Measurements from ENCODE around the gene SLC2A6.

Gene SLC2A6

DNA sequence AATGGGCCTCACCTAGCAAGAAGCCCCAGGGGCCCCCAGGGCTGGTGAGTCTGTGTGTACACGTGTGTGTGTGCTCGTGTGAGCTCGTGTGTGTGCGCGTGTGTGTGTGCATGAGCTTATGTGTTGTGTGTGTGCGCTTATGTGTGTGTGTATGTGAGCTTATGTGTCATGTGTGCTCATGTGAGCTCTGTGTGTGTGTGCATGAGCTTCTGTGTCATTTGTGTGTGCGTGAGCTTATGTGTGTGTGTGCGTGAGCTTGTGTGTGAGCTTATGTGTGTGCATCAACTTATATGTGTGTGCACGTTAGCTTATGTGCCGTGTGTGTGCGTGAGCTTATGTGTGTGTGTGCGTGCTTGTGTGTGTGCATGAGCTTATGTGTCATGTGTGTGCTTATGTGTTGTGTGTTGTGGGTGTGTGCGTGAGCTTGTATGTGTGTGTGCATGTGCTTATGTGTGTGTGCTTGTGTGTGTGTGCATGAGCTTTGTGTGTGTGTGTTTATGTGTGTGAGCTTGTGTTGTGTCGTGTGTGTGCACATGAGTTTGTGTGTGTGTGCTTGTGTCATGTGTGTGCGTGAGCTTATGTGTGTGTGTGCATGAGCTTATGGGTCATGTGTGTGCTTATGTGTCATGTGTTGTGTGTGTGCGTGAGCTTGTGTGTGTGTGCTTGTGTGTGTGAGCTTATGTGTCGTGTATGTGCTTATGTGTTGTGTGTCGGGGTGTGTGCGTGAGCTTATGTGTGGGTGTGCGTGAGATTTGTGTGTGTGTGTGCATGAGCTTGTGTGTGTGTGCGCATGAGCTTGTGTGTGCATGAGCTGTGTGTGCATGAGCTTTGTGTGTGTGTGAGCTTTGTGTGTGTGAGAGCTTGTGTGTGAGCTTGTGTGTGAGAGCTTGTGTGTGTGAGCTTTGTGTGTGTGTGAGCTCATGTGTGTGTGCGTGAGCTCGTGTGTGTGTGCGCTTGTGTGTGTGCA is 16.7 kb upstream of the SLC2A6 start:
- no peak for DNase-seq

DNA sequence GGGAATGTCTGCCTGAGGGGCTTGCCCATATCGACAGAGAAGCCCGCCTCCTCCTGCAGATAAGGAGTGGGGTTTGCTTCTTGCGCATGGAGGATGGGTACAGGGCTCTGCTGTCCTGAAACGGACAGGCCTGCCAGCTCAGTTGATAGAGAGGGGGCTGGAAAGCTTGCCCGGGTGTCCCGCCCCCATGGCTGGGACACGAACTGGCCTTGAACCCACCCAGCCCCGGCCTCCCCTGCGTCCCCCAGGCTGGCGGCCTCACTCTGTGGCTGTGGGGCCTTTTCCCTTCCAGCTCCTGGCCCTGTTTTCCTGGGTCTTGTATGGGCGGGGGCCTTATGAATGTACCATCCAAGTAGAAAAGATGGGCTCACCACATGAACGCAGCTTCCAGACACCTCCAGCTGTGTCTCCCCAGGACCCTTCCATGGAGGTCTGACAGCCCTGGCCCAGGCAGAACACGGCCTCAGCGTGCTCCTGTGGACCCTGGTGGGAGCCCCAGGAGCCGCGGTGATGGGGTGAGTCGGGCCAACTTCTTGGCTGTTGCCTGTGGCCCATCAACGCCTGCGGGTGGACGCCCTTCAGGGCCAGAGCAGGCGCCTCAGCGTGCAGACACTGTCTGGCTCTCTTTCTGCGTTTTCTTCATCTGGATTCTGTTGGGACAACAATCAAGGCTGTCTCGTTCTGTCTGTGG is 15.9 kb upstream of the SLC2A6 start:
- DNase-seq, result no peak

DNA sequence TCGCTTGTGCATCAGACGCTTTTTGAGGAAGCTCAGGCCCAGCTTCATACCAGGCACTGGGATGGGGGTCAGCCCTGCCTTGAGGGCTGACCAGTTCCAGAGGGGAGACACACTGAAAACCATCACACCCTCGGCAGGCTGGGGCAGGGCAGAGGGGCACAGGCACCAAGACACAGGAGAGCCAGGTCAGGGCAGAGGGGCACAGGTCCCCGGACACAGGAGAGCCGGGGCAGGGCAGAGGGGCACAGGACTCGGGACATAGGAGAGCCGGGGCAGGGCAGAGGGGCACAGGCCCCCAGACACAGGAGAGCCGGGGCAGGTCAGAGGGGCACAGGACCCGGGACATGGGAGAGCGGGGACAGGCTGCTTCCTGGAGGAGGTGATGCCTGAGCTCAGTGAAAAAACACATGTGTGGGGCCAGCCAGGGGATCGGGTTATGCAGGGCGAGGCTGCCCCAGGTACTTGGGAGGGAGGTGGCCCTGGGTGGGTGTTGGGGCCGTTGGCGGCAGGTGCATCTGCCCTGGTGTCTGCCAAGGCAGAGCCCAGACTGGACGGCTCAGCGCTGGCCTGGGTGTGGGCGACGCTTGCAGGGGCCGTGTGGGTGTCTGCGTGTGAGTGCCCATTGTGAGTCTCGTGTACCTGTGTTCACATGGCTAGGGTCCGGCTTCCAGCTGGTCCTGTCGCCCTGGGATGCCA is 15.1 kb upstream of the SLC2A6 start:
- no peak for DNase-seq

DNA sequence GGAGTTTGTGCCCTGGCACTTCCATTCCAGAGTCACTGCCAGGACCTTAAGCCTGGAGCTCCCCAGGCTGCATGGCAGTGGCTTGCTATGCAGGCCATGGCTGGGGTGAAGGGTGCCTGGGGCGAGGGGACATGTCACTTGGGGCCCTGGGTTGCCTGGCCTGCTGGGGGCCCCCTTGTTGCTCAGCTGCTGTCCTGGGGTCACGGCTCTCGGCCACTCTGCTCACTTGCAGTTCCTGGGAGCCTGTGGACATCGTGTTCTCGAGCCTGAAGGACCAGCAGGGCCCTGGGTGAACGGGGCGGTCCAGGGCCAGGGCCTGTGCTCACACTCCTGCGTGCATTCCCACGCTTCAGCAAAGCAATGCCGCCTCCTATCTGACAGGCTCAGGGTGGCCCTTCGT is 14.5 kb upstream of the SLC2A6 start:
- DNase-seq, result no peak

DNA sequence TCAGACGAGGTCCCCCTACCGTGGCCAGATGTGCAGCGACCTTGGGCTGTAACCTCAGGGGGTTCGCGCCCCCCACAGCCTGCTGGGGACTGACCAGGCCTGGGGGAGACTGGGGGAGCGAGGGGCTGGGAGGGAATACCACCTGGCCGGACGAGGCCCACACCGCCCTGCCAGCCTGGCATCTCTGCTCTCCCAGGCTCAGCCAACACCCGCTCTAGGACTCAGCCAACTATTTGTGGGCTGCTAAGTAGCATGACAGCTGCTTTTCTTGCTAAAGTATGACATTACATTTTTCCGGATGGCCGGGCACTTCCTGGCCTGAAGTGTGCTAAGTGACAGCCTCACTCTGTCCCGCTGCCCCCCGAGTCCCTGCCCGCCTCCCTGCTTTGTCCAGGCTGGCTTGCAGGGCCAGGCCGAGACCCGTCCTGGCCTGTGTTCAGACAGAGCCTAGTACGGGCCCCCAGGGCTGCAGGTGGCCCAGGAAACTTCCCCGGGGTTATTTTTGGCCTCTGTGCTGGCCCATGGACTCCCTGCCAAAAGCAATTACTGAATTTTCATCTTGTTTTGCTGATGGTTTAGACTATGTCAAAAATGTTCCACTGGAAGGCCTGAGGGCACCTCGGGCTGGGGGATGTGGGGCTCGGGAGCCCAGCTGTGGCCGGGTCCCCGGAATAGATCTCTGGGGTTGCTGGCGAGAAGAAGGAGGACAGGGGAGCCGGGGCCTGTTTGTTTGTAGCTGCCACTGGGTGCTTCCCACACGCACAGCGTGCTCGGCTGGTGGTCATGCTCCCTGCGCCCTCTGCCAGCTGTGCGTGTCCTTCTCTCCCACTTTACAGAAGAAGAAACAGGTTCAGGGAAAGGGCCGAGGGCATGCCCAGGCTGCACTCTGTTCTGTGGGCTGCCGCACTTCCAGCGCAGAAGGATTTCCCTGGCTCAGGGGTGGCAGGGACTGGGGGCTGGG is 13.4 kb upstream of the SLC2A6 start:
- DNase-seq, result peak; percentile 75

DNA sequence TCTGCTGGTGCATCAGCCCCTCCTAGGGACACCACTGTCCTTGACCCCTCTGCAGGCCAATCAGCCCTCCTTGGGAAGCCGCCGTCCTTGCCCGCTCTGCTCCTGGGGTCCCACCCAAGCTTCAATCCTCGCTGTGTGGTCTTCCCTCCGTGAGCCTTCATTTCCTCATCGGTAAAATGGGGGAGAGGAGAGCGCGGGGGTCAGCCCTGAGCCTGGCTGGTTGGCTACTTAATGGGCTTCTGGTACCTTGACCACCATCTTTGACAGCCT is 12.7 kb upstream of the SLC2A6 start:
- DNase-seq, result no peak

DNA sequence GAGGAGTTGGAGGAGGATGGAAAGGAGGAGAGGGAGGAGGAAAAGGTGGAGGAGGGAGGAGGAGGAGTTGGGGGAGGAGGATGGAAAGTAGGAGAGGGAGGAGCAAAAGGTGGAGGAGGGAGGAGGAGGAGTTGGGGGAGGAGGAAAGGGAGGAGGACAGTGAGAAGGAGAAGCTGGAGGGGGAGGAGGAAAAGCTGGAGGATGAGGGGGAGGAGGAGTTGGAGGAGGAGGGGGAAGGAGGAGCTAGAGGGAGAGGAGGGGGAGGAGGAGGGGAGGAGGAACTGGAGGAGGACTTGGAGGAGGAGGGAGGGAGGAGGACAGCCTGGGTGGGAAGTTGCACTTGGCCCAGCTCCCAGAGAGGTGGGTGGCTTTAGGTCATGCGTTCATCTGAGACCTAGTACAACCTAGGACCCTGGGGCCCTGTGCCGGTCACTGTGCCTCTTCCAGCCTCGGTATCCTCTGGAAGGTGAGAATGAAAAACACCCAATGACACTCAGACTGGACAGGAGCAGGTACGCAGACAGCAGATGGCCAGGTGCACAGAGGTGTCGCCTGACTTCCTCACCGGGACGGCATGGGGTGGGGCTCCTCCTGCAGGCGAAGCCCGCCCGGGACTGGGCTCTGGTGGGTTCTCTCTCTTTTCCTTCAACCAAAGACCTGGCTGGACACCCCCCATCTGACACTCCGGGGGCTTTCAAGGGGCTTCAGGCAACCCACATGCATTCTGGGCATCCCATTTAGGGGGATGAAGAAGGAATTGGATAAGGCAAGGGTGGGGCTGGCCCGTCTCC is 12.2 kb upstream of the SLC2A6 start:
- DNase-seq, result no peak

DNA sequence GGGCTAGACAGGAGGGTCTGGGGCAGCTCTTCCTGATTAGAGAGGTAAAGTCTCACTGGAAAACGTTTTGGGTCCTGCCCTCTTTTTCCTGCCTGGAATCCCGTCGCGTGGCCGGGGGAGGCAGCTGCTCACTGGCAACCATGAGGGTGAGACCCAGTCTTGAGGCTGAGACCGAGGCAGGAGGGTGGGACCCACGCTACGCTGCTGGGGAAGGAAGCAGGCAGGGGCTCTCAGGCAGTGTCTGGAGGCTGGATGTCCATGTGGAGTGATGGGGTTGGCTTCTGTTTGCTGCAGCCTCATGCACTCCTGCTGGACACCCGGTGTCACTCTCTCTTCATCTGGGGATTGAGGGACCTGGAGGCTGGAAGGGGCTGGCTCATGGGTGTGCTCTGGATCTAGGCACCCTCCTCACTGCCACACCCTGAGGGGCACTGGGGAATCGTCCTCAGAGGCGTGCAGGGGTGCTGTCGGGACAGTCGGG is 11.3 kb upstream of the SLC2A6 start:
- DNase-seq, result no peak

DNA sequence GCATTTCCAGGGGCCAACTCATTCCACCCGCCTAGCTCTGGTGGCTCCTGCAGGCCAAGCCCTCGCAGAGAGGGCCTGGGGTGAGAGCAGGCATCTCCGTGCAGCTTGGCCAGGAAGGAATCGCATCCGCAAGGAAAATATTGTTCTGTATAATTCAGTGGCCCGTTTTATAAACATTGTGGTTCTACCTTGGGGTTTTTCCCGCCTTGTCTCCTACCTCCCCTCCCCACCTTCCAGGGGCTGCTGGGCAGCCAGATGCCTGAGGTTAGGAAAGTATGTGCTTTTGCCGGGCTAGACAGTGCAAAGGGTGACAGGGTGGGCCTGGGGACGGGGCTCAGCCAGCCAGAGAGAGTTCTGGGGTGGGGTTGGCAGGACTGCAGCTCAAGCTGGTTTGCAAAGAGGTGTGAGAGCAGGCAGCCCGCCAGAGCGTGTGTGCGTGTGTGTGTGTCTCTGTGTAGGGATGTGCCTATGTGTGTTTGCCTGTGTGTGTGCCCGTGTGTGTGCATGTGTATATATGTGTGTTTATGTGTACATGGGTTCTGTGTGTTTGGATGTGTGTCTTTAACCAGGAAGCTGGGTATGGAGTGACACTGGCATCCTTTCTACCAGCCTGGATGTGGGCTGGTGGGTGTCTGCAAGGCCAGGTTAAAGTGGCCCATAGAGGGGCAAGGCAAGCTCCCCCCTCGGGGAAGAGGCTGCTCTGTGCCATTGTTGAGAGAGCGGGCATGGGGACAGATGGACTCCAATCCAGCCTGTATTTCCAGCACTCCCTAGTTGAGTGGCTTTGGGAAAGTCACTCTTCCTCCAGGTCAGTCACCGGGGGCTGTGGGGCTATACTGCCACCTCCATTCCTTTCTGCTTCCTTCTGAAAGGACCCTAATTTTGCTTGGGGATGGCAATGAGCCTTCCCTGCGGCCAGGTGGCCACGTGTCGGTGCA is 10.6 kb upstream of the SLC2A6 start:
- no peak for DNase-seq

DNA sequence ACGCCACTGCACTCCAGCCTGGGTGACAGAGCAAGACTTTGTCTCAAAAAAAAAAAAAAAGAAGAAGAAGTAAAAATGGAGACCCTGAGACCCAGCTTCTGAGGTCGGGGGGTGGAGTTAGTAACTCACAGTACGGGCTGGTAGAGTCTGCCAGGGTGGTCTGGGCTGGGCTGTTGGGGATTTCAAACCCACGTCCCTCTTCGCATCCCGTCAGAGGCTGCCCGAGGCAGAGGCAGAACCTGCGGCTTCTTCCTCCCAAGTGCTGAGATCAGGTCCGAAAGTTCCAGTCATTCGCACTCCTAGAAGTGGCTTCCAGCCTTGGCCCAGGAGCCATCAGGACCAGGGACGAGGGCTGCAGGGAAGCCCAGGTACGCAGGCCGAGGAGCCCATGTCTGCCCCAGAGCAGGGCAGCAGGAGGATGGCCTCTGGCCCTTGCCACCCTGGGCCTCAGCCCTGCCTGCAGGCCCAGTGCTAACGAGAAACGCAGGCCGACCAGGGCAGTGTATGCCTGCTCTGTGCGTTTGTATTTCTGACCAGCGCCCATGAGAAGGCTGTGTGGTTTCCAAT is 9.9 kb upstream of the SLC2A6 start:
- DNase-seq, result no peak

DNA sequence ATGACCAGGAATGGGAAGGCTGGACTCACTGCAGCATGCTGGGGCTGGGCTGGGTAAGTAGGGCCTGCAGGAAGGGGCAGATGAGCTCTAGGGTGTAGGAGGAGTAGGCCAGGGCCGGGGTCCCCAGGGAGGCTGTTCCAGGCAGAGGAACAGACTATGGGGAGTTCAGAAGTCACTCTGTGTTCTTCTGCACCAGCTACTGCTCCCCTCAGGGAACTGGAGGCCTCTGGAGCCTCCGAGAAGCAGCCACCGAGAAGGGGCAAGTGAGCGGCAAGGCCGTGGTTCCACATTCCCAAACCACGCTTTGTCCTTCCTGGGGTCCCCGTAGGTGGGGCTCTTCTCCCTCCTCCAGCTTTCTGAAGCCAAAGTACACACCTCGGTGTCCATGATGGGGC is 8.4 kb upstream of the SLC2A6 start:
- DNase-seq, result no peak

DNA sequence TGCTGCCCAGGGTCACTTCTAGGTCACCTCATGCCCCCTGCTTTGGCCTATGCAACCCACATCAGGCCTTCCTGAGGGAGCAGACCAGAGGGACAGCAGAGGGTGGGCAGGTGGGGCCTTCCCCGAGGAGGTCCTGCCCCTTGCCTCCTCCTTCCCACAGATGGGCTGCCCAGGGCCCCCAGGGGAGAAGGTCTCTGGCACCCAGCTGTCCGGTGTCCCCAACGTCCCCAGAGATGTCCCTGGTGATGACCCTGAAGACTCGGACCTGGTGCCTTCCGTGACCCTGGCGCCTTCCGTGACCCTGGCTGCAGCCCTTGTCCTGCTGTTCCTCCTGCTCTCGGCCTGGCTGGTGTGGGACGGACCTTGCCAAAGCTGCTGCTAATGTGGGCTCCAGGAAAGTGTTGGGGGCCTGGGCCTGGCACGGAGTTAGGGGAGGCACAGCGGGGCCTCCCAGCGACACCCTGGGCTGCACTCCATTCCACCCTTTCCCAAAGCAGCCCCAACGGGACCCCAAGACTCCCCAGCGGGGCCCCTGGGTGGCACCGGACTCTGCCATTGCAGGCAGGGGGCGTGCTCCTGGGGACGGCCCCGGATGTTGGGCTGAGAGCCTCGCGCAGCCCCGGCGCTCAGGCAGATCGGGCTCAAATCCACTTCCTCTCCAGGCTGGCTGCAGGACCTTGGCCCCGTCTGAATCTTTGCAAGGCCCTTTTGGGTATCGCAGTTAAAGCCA is 6.8 kb upstream of the SLC2A6 start:
- DNase-seq, result no peak

DNA sequence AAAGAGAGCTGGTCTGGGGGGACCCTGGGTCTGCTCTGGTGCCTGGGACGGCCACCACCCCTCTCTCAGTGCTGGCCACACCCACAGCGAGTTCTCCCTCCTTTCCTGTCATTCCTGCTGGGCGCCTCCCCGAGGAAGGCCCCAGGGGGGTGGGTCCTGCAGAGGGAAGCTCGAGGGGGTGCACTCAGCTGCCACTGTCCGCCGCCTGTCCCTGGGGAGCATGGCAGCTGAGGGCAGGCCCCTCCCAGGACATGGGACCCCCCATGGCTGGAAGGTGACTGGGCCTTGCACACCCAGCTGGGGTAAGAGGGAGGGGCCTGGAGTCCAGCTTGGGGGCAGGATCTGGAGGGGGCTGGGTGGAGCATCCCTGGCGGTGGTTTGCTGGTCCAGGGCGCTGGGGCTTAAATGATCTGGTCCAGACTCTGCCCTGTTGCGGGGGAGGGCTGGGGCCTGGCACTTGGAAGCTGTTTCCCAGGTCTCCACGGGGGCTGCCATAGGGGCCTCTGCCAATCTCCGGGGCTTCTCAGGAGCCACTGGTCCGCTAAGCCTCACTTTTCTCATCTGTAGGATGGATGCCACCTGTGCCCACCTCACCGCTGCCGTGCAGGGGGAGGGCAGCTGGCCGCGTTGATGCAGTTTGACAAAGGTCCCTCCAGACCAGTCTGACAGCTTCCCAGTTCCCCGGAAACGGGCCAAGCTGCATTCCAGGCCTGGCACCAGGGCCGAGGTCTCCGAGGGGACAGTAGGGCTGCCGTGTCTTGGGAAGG is 6.0 kb upstream of the SLC2A6 start:
- no peak for DNase-seq

DNA sequence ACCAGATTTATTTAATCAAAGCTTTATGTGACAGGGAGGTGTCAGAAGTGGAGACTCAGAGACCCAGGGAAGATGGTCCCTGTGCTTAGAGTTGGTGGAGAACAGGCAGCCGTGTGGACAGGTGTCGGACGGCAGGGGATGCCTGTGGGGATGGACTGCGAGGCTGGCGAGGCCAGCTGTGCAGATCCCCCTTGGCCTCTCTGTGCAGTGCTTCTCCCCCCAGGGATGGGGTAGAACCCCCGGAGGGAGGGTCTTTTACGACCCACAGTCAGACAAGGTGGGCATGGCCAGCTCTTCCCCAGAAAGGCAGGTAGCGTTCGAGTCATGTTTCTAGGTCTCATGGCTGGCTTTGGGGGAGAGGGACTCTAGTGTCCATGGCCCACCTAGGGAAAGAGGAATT is 4.7 kb upstream of the SLC2A6 start:
- no peak for DNase-seq

DNA sequence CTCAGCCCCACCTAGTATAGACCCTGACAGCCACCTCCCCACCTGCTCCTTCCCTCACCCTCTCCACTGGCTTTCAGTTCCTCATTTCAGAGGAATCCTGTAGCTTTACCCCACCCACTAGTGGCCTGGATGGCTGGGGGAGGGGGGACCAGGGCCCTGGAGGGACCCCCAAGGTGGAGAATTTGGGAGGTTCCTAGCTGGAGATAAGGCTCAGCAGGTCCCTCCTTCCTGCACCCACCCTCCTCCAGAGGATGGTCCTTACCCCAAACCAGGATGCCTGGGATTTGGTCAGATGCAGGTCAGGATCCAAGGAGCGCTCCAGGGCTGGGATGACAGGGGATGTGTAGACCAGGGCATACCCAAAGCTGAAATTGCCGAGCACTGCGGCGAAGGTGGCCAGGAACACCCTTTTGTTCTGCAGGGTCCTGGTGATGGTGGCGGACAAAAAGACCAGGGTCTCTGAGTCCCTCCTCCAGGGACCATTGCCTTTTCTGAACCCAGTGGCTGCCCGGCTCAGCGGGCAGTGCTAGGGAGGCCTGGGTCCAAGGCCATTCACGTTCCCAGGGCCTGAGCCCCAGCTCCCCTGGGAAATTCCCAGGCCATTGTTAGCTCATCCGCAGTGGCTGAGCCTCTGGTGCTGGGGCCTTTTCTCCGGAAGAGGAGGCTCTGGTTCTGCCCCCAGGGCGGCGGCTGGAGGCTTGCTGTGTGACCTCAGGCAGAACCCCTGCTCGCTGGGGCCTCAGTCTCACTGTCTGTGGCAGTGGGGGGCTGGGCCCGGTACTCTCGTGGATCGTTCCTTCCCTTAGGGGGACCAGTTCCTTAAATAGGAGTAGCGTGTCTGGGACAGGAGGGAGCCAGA is 678 bp downstream of the SLC2A6 start:
- DNase-seq, result peak; percentile 53

DNA sequence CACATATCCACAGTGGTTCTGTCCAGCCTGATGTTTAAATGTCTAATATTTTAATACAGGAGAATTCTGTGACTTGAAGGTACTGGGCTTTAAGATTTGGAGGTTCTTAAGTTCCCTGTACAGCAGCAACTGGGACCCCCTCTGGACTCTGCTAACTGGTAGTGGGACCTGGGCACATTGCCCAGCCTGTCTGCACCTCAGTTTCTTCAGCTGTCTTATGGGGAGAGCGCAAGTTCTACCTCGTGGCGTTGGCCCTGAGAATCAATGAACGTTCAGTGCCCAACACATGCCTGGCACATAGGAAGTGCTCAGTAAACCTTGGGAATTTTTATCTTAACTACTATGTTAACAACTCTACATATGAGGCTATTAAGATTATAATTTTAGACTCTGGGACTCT is 1.4 kb downstream of the SLC2A6 start:
- DNase-seq, result no peak

DNA sequence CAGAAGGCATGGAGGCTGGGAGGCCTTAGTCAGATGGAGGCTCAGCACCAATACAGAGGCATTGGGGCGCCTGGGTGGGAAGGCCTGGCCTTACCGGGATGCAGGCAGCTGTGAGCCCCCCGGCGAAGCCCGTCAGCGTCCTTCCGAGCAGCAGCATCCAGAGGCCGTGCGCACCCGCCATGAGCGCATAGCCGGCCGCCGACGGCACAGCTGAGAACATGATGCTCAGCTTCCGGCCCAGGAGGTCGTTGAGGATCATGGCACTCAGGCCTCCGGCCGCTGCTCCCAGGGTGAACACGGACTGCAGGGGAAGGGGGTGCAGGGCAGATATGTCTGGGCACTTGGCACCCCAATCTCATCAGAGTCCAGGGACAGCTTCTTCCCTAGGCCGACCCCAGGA is 2.0 kb downstream of the SLC2A6 start:
- DNase-seq, result no peak

All from retina (tissue), 1 donor.